Measurements from ENCODE around the gene CSTPP1.
"Not testable (repeated sequence)": the region's sequence is repeated elsewhere in the genome, so short reads cannot be mapped to it uniquely, and the experiment has no call there.

CSTPP1 gene

GRCh38 chr11:47184711-47185304 lies 248.2 kb downstream of the CSTPP1 start:
- DNase-seq, result no peak

GRCh38 chr11:47185305-47186075 lies 248.9 kb downstream of the CSTPP1 start:
- peak; percentile 14 to 16 for DNase-seq

- DNase-seq, result peak; percentile 62 to 64
These were observed 249.6 kb downstream of the CSTPP1 start, which contains the start of gene PACSIN3 for GRCh38 chr11:47186076-47186699. PACSIN3 (minus strand) TSS chr11:47186434; CDS start chr11:47182727, 3,707 bp downstream.

- DNase-seq, result peak; percentile 64 to 72
These were observed 250.4 kb downstream of the CSTPP1 start for GRCh38 chr11:47186700-47187695.

GRCh38 chr11:47187723-47188122 lies 251.2 kb downstream of the CSTPP1 start:
- no peak for DNase-seq

GRCh38 chr11:47188259-47188658 lies 251.7 kb downstream of the CSTPP1 start:
- DNase-seq, result no peak

GRCh38 chr11:47189100-47189834 lies 252.7 kb downstream of the CSTPP1 start:
- DNase-seq, result no peak

- not testable (repeated sequence) for DNase-seq
These were observed 254.6 kb downstream of the CSTPP1 start for GRCh38 chr11:47191137-47191536.

- no peak for DNase-seq
These were observed 255.6 kb downstream of the CSTPP1 start for GRCh38 chr11:47192111-47192510.

- DNase-seq, result not testable (repeated sequence)
These were observed 261.6 kb downstream of the CSTPP1 start for GRCh38 chr11:47198161-47198560.

GRCh38 chr11:47201015-47201414 lies 264.5 kb downstream of the CSTPP1 start:
- no peak for DNase-seq

- no peak for DNase-seq
These were observed 266.0 kb downstream of the CSTPP1 start for GRCh38 chr11:47202576-47202975.

GRCh38 chr11:47204637-47204989 lies 268.1 kb downstream of the CSTPP1 start:
- no peak for DNase-seq

- not testable (repeated sequence) for DNase-seq
These were observed 270.0 kb downstream of the CSTPP1 start for GRCh38 chr11:47206577-47206976.

GRCh38 chr11:47207459-47207858 lies 270.9 kb downstream of the CSTPP1 start:
- no peak for DNase-seq

- not testable (repeated sequence) for DNase-seq
These were observed 271.5 kb downstream of the CSTPP1 start for GRCh38 chr11:47208008-47208552.

GRCh38 chr11:47208628-47209027 lies 272.1 kb downstream of the CSTPP1 start:
- DNase-seq, result no peak
